Gastrocnemius medialis (tissue), 4 donors: ENCODE data around the gene OR10A4. TPM values are rescaled to one million over a fixed set of nuclear protein-coding genes. Genes with fewer than 3 reads are reported as not detected.

Experiments
- ATAC-seq, 2 donors: fragments of 150-250 bp; one replicate each; pipeline ENCODE4 v1.9.1; 2016
- DNase-seq, 2 donors: peaks; one replicate each; pipeline ENCODE4 v3.0.0-alpha.2; 2019
- H3K27ac ChIP-seq, 4 donors: fragments of 200-600 bp; sonication (generic); 1 replicate in 1 of 4; 2 replicates in 3 of 4; pipeline ENCODE4 v1.5.1; 2016 to 2018; ENCODE audit warnings: mild to moderate bottlenecking in 2 of 4, moderate library complexity in 1 of 4
- H3K27me3 ChIP-seq, 3 donors: fragments of 200-600 bp; sonication (generic) in 2 of 3; 1 replicate in 1 of 3; 2 replicates in 2 of 3; pipeline versions ENCODE4 v1.5.1 to v1.6.0; 2016 to 2019; ENCODE audit warnings: mild to moderate bottlenecking in 1 of 3, moderate library complexity in 1 of 3
- H3K36me3 ChIP-seq, 2 donors: fragments of 200-600 bp; sonication (generic) in 1 of 2; one replicate each; pipeline ENCODE4 v1.5.1; 2017 to 2018
- H3K4me1 ChIP-seq, 2 donors: fragments of 200-600 bp; sonication (generic) in 1 of 2; one replicate each; pipeline ENCODE4 v1.5.1; 2016 to 2017; ENCODE audit warnings: mild to moderate bottlenecking in 2 of 2
- H3K4me3 ChIP-seq, 4 donors: fragments of 200-600 bp; sonication (generic) in 3 of 4; 1 replicate in 1 of 4; 2 replicates in 3 of 4; pipeline ENCODE4 v1.5.1; 2016 to 2019; ENCODE audit warnings: mild to moderate bottlenecking in 2 of 4
- H3K9me3 ChIP-seq, 3 donors: fragments of 200-600 bp; sonication (generic) in 2 of 3; 1 replicate in 1 of 3; 2 replicates in 2 of 3; pipeline ENCODE4 v1.5.1; 2016 to 2019
- POLR2A ChIP-seq, 2 donors: fragments of 450-650 bp; IDR thresholded peaks; one replicate each; pipeline ENCODE4 v1.6.1; 2017; ENCODE audit warnings: antibody characterized with exemption in 2 of 2, mild to moderate bottlenecking in 2 of 2, moderate library complexity in 2 of 2
- in situ Hi-C, 4 donors: fragments of 200-750 bp; cut with MboI; loops; one replicate each; pipeline versions ENCODE4 v1.15.0 to v1.8.0; 2017; ENCODE audit warnings: low sequenced_read_pairs in 4 of 4
- intact Hi-C: fragments of 100-400 bp; cut with DNase I; formaldehyde crosslinking; loops from one replicate; pipeline ENCODE4 v1.15.1; 2023; ENCODE audit warnings: low total_unique reads
- total RNA-seq, 4 donors: library from RNA; depleted of rRNA; stranded (reverse); fragments of >200 nt; gene quantifications; one replicate each; pipeline versions ENCODE4 v1.1.0 to v1.2.3, GENCODE V29; 2016
- TF ChIP-seq, protein P1 (sequence below), 5 experiments: fragments of 450-650 bp in 3 of 5; fragments of 200-600 bp in 2 of 5; sonication (generic) in 2 of 5; IDR thresholded peaks in 4 of 5; conservative IDR thresholded peaks in 1 of 5; 1 replicate in 4 of 5; 2 replicates in 1 of 5; pipeline ENCODE4 v1.5.1; 2016 to 2019; ENCODE audit warnings: antibody characterized with exemption in 5 of 5, mild to moderate bottlenecking in 3 of 5, moderate library complexity in 3 of 5

OR10A4 gene
- total RNA-seq, 4 donors from 2014 or later = not detected

DNA sequence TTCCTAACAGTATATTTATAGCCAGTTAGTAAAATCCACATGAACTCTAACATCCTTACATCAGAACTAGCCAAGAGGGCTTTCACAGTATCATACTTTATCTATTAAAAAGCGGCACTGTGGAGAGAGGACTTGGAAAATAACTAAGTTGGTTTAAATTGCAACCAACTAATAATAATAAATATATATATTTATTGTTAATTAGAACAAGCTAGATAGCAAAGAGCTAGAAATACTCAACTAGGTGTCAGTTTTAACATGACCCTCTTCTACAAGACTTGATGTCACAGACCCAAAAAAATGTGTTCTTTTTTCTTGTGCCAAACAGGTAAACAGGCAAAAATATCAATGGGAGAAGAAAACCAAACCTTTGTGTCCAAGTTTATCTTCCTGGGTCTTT is 44.3 kb downstream of the OR10A4 start, which contains the start of gene OR2D3:
OR2D3 (plus strand) TSS at position 301 of the 400 bp plus-strand sequence; CDS start at position 301, 0 bp downstream.
- Histone ChIP-seq H3K27me3 (no peaks in the 10 kb centered on the region), H3K4me3 (no peak within 1 kb of the TSS), H3K27ac (no peak within 1 kb of the TSS), H3K9me3 (no peaks in the 10 kb centered on the region), H3K4me1 (peaks cover 0 to 2% of the 10 kb centered on the region in 2 donors), H3K36me3 (no peaks in the 10 kb centered on the region)
- intact Hi-C loops (no loop called here), in situ Hi-C loops (no loop called here)
- no peak for ATAC-seq
- TF ChIP-seq POLR2A (IDR thresholded peaks at IDR 0.05) = no peak
- TF ChIP-seq, protein P1, sequence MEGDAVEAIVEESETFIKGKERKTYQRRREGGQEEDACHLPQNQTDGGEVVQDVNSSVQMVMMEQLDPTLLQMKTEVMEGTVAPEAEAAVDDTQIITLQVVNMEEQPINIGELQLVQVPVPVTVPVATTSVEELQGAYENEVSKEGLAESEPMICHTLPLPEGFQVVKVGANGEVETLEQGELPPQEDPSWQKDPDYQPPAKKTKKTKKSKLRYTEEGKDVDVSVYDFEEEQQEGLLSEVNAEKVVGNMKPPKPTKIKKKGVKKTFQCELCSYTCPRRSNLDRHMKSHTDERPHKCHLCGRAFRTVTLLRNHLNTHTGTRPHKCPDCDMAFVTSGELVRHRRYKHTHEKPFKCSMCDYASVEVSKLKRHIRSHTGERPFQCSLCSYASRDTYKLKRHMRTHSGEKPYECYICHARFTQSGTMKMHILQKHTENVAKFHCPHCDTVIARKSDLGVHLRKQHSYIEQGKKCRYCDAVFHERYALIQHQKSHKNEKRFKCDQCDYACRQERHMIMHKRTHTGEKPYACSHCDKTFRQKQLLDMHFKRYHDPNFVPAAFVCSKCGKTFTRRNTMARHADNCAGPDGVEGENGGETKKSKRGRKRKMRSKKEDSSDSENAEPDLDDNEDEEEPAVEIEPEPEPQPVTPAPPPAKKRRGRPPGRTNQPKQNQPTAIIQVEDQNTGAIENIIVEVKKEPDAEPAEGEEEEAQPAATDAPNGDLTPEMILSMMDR (IDR thresholded peaks at IDR 0.05 in 4 of 5, conservative IDR thresholded peaks at IDR 0.05 in 1 of 5) = no peak
- no peak for DNase-seq

DNA sequence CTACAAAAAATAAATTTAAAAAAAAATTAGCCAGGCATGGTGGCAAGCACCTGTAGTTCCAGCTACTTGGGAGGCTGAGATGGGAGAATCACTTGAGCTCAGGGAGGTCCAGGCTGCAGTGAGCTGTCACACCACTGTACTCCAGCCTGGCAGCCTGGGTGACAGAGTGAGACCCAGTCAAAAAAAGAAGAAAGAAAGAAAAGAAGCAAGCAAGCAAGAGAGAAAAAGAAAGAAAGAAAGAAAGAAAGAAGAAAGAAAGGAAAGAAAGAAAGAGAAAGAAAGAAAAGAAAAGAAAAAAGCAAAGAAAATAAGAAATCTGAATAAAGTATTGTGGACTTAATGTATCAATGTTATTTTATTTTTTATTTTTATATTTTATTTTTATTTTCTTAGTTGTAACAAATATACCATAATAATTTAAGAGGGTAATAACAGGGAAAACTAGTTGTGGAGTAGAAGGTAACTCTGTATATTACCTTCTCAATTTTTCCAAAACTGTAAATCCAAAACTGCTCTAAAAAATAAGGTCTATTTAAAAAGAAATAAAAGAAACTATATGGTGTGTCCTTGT is 48.7 kb downstream of the OR10A4 start:
- peaks cover 0 to 7% of the 10 kb centered on the region in 2 donors for H3K4me1 ChIP-seq
- no peaks in the 10 kb centered on the region for H3K9me3 ChIP-seq
- ATAC-seq (no peak), DNase-seq (no peak)
- H3K4me3 ChIP-seq = peak overlapping the region in 1 of 4 donors; percentile 8
- in situ Hi-C loops (loop anchor here in 1 of 4 donors (25.0 kb wide), 1 partner anchor 88 kb away; the partner anchor contains the start of gene OR10A5), intact Hi-C loops (loop anchor here (5.0 kb wide), 1 partner anchor 97 kb away; the partner anchor contains the start of genes NLRP14 and ZNF214)
- TF ChIP-seq POLR2A (IDR thresholded peaks at IDR 0.05) = no peak
- TF ChIP-seq, protein P1 (IDR thresholded peaks at IDR 0.05 in 4 of 5, conservative IDR thresholded peaks at IDR 0.05 in 1 of 5) = no peak
- no peaks in the 10 kb centered on the region for H3K36me3 ChIP-seq
- H3K27me3 ChIP-seq = no peaks in the 10 kb centered on the region
- H3K27ac ChIP-seq = no peak overlapping the region

GRCh38 chr11:6925636-6926207 is 49.3 kb downstream of the OR10A4 start:
- intact Hi-C loops = loop anchor here (5.0 kb wide), 1 partner anchor 97 kb away; the partner anchor contains the start of genes NLRP14 and ZNF214
- in situ Hi-C loops = loop anchor here in 1 of 4 donors (25.0 kb wide), 1 partner anchor 88 kb away; the partner anchor contains the start of gene OR10A5
- H3K27me3 ChIP-seq = no peaks in the 10 kb centered on the region
- no peak for ATAC-seq
- H3K27ac ChIP-seq = peak overlapping the region in 1 of 4 donors; percentile 27
- no peak for DNase-seq
- H3K4me1 ChIP-seq = peaks cover 0 to 7% of the 10 kb centered on the region in 2 donors
- peak overlapping the region; percentile 57 to 68 (median 64) for H3K4me3 ChIP-seq
- H3K9me3 ChIP-seq = no peaks in the 10 kb centered on the region
- TF ChIP-seq, protein P1 (IDR thresholded peaks at IDR 0.05 in 4 of 5, conservative IDR thresholded peaks at IDR 0.05 in 1 of 5) = no peak
- no peak for TF ChIP-seq POLR2A (IDR thresholded peaks at IDR 0.05)
- H3K36me3 ChIP-seq = no peaks in the 10 kb centered on the region

GRCh38 chr11:6926208-6927029 is 50.0 kb downstream of the OR10A4 start, which contains the start of gene ZNF215:
Gene ZNF215, plus strand, starts transcription at chr11:6926426. Its CDS starts 5,847 bp downstream, at chr11:6932273.
- Histone ChIP-seq H3K27me3 (no peaks in the 10 kb centered on the region), H3K36me3 (no peaks in the 10 kb centered on the region), H3K4me3 (peak within 1 kb of the TSS; percentile 57 to 68 (median 64)), H3K27ac (peak within 1 kb of the TSS; percentile 23 to 51 (median 44)), H3K4me1 (peaks cover 0 to 7% of the 10 kb centered on the region in 2 donors), H3K9me3 (no peaks in the 10 kb centered on the region)
- in situ Hi-C loops (loop anchor here in 1 of 4 donors (25.0 kb wide), 1 partner anchor 89 kb away; the partner anchor contains the start of gene OR10A5), intact Hi-C loops (loop anchor here (5.0 kb wide), 1 partner anchor 96 kb away; the partner anchor contains the start of genes NLRP14 and ZNF214)
- peak; percentile 33 to 56 for ATAC-seq
- DNase-seq = peak; percentile 19 to 37
- no peak for TF ChIP-seq POLR2A (IDR thresholded peaks at IDR 0.05)
- TF ChIP-seq, protein P1 (IDR thresholded peaks at IDR 0.05 in 4 of 5, conservative IDR thresholded peaks at IDR 0.05 in 1 of 5) = no peak
